ENCODE results near the gene DISC1. TPM values are rescaled to one million over a fixed set of nuclear protein-coding genes. Genes with fewer than 3 reads are reported as not detected.
"Not testable (repeated sequence)": the region's sequence is repeated elsewhere in the genome, so short reads cannot be mapped to it uniquely, and the experiment has no call there.

The DISC1 gene
- total RNA-seq, 2 experiments from 2014 or later = 4.8 to 5.0 TPM

DNA sequence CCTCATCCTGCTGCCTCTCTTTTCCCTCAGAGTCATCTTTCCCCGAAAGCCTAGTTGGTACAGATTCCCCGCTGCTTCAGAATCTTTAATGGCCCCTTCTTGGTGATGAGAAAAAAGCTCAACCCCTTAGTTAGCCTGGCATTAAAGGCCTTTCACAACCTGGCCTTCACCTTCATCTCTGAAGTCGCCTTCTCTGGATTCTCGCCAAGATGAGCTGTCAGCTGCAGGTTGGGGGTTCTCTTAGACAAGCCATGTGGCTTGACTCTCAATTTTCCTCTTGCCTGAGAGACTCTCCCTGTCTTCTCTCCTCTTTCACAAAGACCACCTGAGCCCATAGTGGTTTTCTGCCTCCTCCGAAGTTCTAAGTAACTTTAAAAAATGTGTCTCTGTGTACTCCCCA lies 15.5 kb upstream of the DISC1 start:
- CTCF ChIA-PET = interaction anchor here (1.1 to 2.1 kb wide), 2 partner anchors 8 to 9 kb away, joined by 3 to 10 read pairs; no protein-coding TSS in a partner anchor
- intact Hi-C loops (cut with micrococcal nuclease) = loop anchor here (5.0 kb wide), 1 partner anchor 639 kb away; no protein-coding TSS in a partner anchor
- Mint-ChIP-seq H3K27me3 (ENCODE audit: low read depth) (no peaks in the 10 kb centered on the region), H3K27ac (no peak overlapping the region), H3K9me3 (peaks cover 16% of the 10 kb centered on the region), H3K4me1 (ENCODE audit: low read depth) (peaks cover 46% of the 10 kb centered on the region), H3K4me3 (no peak overlapping the region), H3K36me3 (ENCODE audit: low read depth) (peaks cover 11% of the 10 kb centered on the region)
- DNase-seq = no peak

GRCh38 chr1:231611851-231612250 lies 14.7 kb upstream of the DISC1 start:
- H3K4me3 Mint-ChIP-seq = no peak overlapping the region
- no peaks in the 10 kb centered on the region for H3K27me3 Mint-ChIP-seq (ENCODE audit: low read depth)
- intact Hi-C loops (cut with micrococcal nuclease) = loop anchor here (1.0 to 5.0 kb wide), 3 partner anchors 16 to 640 kb away; no protein-coding TSS in a partner anchor
- peaks cover 16% of the 10 kb centered on the region for H3K9me3 Mint-ChIP-seq
- CTCF ChIA-PET = interaction anchor here (1.1 to 2.1 kb wide), 2 partner anchors 8 to 10 kb away, joined by 3 to 10 read pairs; no protein-coding TSS in a partner anchor
- H3K27ac Mint-ChIP-seq = no peak overlapping the region
- peak; percentile 36 for DNase-seq
- peaks cover 46% of the 10 kb centered on the region for H3K4me1 Mint-ChIP-seq (ENCODE audit: low read depth)
- peaks cover 11% of the 10 kb centered on the region for H3K36me3 Mint-ChIP-seq (ENCODE audit: low read depth)

GRCh38 chr1:231612393-231613089 lies 14.0 kb upstream of the DISC1 start:
- DNase-seq = peak; percentile 82
- H3K4me1 Mint-ChIP-seq (ENCODE audit: low read depth) = peaks cover 46% of the 10 kb centered on the region
- H3K27ac Mint-ChIP-seq = peak overlapping the region; percentile 83
- no peaks in the 10 kb centered on the region for H3K27me3 Mint-ChIP-seq (ENCODE audit: low read depth)
- H3K4me3 Mint-ChIP-seq = peak overlapping the region; percentile 41
- H3K36me3 Mint-ChIP-seq (ENCODE audit: low read depth) = peaks cover 11% of the 10 kb centered on the region
- intact Hi-C loops (cut with micrococcal nuclease) = loop anchor here (1.0 to 5.0 kb wide), 3 partner anchors 16 to 640 kb away; no protein-coding TSS in a partner anchor
- CTCF ChIA-PET = interaction anchor here (1.2 to 2.1 kb wide), 2 partner anchors 9 to 10 kb away, joined by 8 to 10 read pairs; no protein-coding TSS in a partner anchor
- peaks cover 16% of the 10 kb centered on the region for H3K9me3 Mint-ChIP-seq

GRCh38 chr1:231613419-231614349 lies 12.9 kb upstream of the DISC1 start:
- intact Hi-C loops (cut with micrococcal nuclease) = loop anchor here (5.0 kb wide), 1 partner anchor 641 kb away; no protein-coding TSS in a partner anchor
- Mint-ChIP-seq H3K36me3 (ENCODE audit: low read depth) (peaks cover 11% of the 10 kb centered on the region), H3K27me3 (ENCODE audit: low read depth) (no peaks in the 10 kb centered on the region), H3K4me3 (peak overlapping the region; percentile 41), H3K9me3 (peaks cover 16% of the 10 kb centered on the region), H3K27ac (peak overlapping the region; percentile 83), H3K4me1 (ENCODE audit: low read depth) (peaks cover 46% of the 10 kb centered on the region)
- peak; percentile 22 for DNase-seq
- CTCF ChIA-PET = interaction anchor here (1.2 to 2.1 kb wide), 2 partner anchors 9 to 10 kb away, joined by 8 to 10 read pairs; no protein-coding TSS in a partner anchor

GRCh38 chr1:231616667-231617066 lies 9.9 kb upstream of the DISC1 start:
- Mint-ChIP-seq H3K4me1 (ENCODE audit: low read depth) (peaks cover 34% of the 10 kb centered on the region), H3K36me3 (ENCODE audit: low read depth) (peaks cover 11% of the 10 kb centered on the region), H3K27me3 (ENCODE audit: low read depth) (no peaks in the 10 kb centered on the region), H3K4me3 (no peak overlapping the region), H3K9me3 (peaks cover 16% of the 10 kb centered on the region), H3K27ac (no peak overlapping the region)
- no peak for DNase-seq
- intact Hi-C loops (cut with micrococcal nuclease) = no loop called here
- CTCF ChIA-PET = interaction anchor here (0.6 to 1.9 kb wide), 5 partner anchors 10 to 1442 kb away, joined by 3 to 9 read pairs (median 3); partner anchors contain the start of gene DISC1

DNA sequence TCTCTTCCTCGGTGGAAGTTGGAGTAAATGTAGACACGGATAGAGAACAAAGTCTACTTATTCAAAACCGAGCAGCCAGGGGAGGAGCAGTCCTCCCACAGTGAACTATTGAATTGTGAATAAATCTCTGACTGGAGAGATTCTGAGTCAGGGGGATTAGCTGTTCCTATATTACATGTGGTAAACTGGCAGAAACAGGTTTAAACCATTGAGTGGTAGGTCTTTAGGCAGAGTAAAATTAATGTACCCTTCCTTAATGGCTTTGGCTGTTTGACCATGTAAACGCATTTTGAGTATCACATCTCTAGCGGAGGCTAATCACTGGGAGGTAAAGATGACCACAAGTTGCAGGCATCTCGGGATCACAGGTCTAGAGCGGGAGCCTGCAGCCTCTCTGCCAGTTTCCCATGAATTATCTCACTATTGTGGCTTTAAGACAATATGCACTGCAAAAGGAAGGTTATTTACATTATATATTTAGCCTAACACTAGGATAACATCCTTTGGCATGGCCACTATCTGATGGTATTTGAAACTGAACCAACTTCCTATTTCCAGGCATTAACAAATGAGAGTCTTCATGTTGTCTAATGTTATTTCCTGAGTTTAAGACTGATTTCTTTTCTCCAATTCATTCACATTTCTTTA lies 7.9 kb upstream of the DISC1 start:
- peaks cover 11% of the 10 kb centered on the region for H3K36me3 Mint-ChIP-seq (ENCODE audit: low read depth)
- no peaks in the 10 kb centered on the region for H3K27me3 Mint-ChIP-seq (ENCODE audit: low read depth)
- no peak overlapping the region for H3K4me3 Mint-ChIP-seq
- no peak overlapping the region for H3K27ac Mint-ChIP-seq
- H3K9me3 Mint-ChIP-seq = peaks cover 14% of the 10 kb centered on the region
- DNase-seq = no peak
- CTCF ChIA-PET = interaction anchor here (0.6 to 1.3 kb wide), 2 partner anchors 10 to 46 kb away, joined by 3 to 4 read pairs; no protein-coding TSS in a partner anchor
- peaks cover 14% of the 10 kb centered on the region for H3K4me1 Mint-ChIP-seq (ENCODE audit: low read depth)
- intact Hi-C loops (cut with micrococcal nuclease) = no loop called here

DNA sequence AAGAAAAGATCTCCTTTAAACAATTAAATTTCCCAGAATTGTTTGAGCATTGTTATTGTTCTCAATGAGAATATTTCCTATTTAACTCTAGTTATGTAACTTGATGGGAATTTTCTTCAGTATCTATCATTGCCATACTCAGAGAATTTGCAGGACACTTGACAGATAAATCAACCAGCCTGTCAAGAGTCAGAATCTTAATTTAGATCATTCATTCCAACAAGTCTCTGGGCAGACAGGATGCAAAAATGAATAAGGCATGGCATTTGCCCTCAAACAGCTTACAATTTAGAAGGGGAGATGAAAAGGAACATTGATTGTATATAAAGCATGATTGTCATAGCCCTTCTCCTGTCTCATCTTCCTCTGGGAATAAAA lies 7.3 kb upstream of the DISC1 start:
- H3K27ac Mint-ChIP-seq = no peak overlapping the region
- CTCF ChIA-PET = no interaction called here
- peaks cover 8% of the 10 kb centered on the region for H3K9me3 Mint-ChIP-seq
- peaks cover 9% of the 10 kb centered on the region for H3K4me1 Mint-ChIP-seq (ENCODE audit: low read depth)
- no peaks in the 10 kb centered on the region for H3K27me3 Mint-ChIP-seq (ENCODE audit: low read depth)
- H3K36me3 Mint-ChIP-seq (ENCODE audit: low read depth) = peaks cover 6% of the 10 kb centered on the region
- H3K4me3 Mint-ChIP-seq = no peak overlapping the region
- intact Hi-C loops (cut with micrococcal nuclease) = no loop called here
- DNase-seq = no peak

DNA sequence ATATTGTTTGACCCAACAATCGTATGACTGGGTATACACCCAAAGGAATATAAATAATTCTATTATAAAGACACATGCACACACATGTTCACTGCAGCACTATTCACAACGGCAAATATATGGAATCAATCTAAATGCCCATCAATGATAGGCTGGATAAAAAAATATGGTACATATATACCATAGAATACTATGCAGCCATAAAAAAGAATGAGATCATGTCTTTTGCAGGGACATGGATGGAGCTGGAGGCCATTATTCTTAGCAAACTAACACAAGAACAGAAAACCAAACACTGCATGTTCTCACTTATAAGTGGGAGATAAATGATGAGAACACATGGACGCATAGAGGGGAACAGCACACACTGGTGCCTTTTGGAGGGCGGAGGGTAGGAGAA lies 1.5 kb upstream of the DISC1 start:
- H3K4me3 Mint-ChIP-seq; H3K9me3 Mint-ChIP-seq; CTCF ChIA-PET; H3K27me3 Mint-ChIP-seq (ENCODE audit: low read depth); H3K27ac Mint-ChIP-seq; H3K36me3 Mint-ChIP-seq (ENCODE audit: low read depth); DNase-seq: not testable (repeated sequence)
- intact Hi-C loops (cut with micrococcal nuclease) = loop anchor here (5.0 to 10.0 kb wide), 3 partner anchors 98 to 648 kb away; partner anchors contain the start of genes ARV1, TSNAX and TTC13
- H3K4me1 Mint-ChIP-seq (ENCODE audit: low read depth) = peaks cover 28% of the 10 kb centered on the region

- Mint-ChIP-seq H3K36me3 (ENCODE audit: low read depth) (no peaks in the 10 kb centered on the region), H3K4me1 (ENCODE audit: low read depth) (peaks cover 28% of the 10 kb centered on the region), H3K4me3 (peak overlapping the region; percentile 82), H3K9me3 (no peaks in the 10 kb centered on the region), H3K27me3 (ENCODE audit: low read depth) (no peaks in the 10 kb centered on the region), H3K27ac (peak overlapping the region; percentile 71)
- intact Hi-C loops (cut with micrococcal nuclease) = loop anchor here (2.0 to 10.0 kb wide), 4 partner anchors 73 to 649 kb away; partner anchors contain the start of genes ARV1, TSNAX and TTC13
- DNase-seq = no peak
- CTCF ChIA-PET = interaction anchor here (0.9 kb wide), 1 partner anchor 28 kb away, joined by 3 read pairs; no protein-coding TSS in a partner anchor
Measured at GRCh38 chr1:231625975-231626534, 535 bp upstream of the DISC1 start.

DNA sequence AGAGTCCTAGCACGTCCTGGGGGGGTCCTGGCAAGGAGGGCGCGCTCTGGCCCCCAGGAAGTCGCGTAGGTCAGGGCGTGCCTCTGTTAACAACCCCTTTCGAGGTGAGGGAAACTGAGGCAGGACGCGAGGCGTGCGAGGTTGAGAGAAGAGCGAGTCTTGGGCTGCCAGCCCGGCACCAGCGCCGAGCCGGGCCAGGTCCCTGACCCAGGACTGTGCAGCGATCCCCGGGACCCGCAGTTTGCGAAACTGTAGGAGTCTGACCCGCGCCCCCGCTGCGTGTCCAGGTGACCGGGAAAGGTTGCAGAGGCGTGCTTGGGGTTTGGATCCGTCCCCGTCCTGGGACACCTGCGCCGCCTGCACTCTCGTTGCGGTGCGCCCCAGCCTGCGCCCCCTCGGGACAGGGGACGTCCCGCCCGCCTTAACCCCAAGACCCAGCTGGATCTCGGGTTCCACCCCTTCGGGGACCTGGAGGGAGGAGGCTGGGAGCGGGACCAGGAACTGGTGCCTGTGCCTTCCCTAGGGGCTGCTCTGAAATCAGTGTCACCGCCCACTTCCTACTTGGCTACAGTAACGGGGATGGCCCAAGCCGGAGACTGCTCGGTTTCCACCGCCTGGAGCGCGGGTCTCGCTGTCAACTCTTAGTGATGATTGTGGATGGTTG lies 493 bp downstream of the DISC1 start:
- H3K27ac Mint-ChIP-seq = peak overlapping the region; percentile 78
- peak; percentile 79 for DNase-seq
- peaks cover 28% of the 10 kb centered on the region for H3K4me1 Mint-ChIP-seq (ENCODE audit: low read depth)
- no peaks in the 10 kb centered on the region for H3K36me3 Mint-ChIP-seq (ENCODE audit: low read depth)
- peak overlapping the region; percentile 82 for H3K4me3 Mint-ChIP-seq
- intact Hi-C loops (cut with micrococcal nuclease) = loop anchor here (1.0 to 10.0 kb wide), 5 partner anchors 72 to 650 kb away; partner anchors contain the start of genes ARV1, SPRTN, TSNAX and TTC13
- CTCF ChIA-PET = interaction anchor here (0.7 kb wide), 1 partner anchor 10 kb away, joined by 5 read pairs; no protein-coding TSS in a partner anchor
- no peaks in the 10 kb centered on the region for H3K27me3 Mint-ChIP-seq (ENCODE audit: low read depth)
- no peaks in the 10 kb centered on the region for H3K9me3 Mint-ChIP-seq
